WTC11 (cell line): ENCODE data around the gene SERPIND1. TPM values are rescaled to one million over a fixed set of nuclear protein-coding genes. Genes with fewer than 3 reads are reported as not detected.

Source experiments
- ATAC-seq: fragments of 200-7000 bp; cut with Tn5 transposase; 2 replicates; pipeline ENCODE4 v1.10.0; 2021; ENCODE audit warnings: mild to moderate bottlenecking, moderate library complexity
- CTCF ChIA-PET: fragments of 300-600 bp; sonication (Branson Sonifier 250); formaldehyde crosslinking; loops from one replicate; lab custom pipeline; 2021; ENCODE audit warnings: antibody characterized with exemption; lab: Charles Lee
- POLR2A ChIA-PET: fragments of 350-600 bp; sonication (Branson Sonifier 250); formaldehyde crosslinking; loops from one replicate; lab custom pipeline; 2021; ENCODE audit warnings: antibody characterized with exemption; lab: Charles Lee
- DNase-seq: peaks from one replicate; pipeline ENCODE4 v3.0.0; 2021; ENCODE audit warnings: low spot score
- H3K27ac Mint-ChIP-seq: 2 replicates; pipeline ENCODE4 v1.8.0; 2021; ENCODE audit warnings: mixed read lengths
- H3K27me3 Mint-ChIP-seq: 2 replicates; pipeline ENCODE4 v1.8.0; 2021; ENCODE audit warnings: low read depth, mild to moderate bottlenecking, moderate library complexity, mixed read lengths
- H3K36me3 Mint-ChIP-seq: 2 replicates; pipeline ENCODE4 v1.8.0; 2021; ENCODE audit warnings: mixed read lengths
- H3K4me1 Mint-ChIP-seq: 2 replicates; pipeline ENCODE4 v1.8.0; 2022; ENCODE audit warnings: mixed read lengths
- H3K4me3 Mint-ChIP-seq: 2 replicates; pipeline ENCODE4 v1.8.0; 2021; ENCODE audit warnings: mild to moderate bottlenecking, moderate library complexity, mixed read lengths
- H3K9me3 Mint-ChIP-seq: 2 replicates; pipeline ENCODE4 v1.8.0; 2021; ENCODE audit warnings: mixed read lengths
- KAT7 ChIP-seq: sonication (generic); formaldehyde crosslinking; IDR thresholded peaks from 2 replicates; pipeline ENCODE4 v1.8.1; 2023; ENCODE audit warnings: missing genetic modification reagents, mild to moderate bottlenecking, borderline replicate concordance
- total RNA-seq: library from RNA; stranded (reverse); gene quantifications from 3 replicates; pipeline ENCODE4 v1.2.3, GENCODE V29; 2021

Gene SERPIND1
- total RNA-seq, 1 experiment from 2014 or later, result 0.22 TPM

GRCh38 chr22:20834725-20835124, 60.8 kb downstream of the SERPIND1 start:
- POLR2A ChIA-PET, result no interaction called here
- H3K4me1 Mint-ChIP-seq, result no peaks in the 10 kb centered on the region

More at GRCh38 chr22:20834725-20835124, 60.8 kb downstream of the SERPIND1 start:
- Mint-ChIP-seq H3K27me3 (no peaks in the 10 kb centered on the region), H3K27ac (no peak overlapping the region; the same call in 1 of the 2 replicates), H3K9me3 (no peaks in the 10 kb centered on the region), H3K36me3 (peaks cover 8% of the 10 kb centered on the region), H3K4me3 (no peak overlapping the region)
- CTCF ChIA-PET, result interaction anchor here (0.9 kb wide), 1 partner anchor 267 kb away, joined by 3 read pairs; no protein-coding TSS in a partner anchor
- TF ChIP-seq KAT7 (CRISPR knock-in tag), result no peak
- DNase-seq, result no peak
- ATAC-seq, result no peak

Other genes starting within 250 kb of the SERPIND1 start
- 43.9 to 45.5 TPM (median 45.1 TPM) in 3 replicates for gene PI4KA, start 84.7 kb downstream of the SERPIND1 start, total RNA-seq
- 13.3 to 14.7 TPM (median 14.0 TPM) in 3 replicates for gene SNAP29, start 84.9 kb downstream of the SERPIND1 start, total RNA-seq
- 113 to 115 TPM (median 114 TPM) in 3 replicates for gene CRKL, start 143.3 kb downstream of the SERPIND1 start, total RNA-seq
- 2.6 to 3.4 TPM (median 2.8 TPM) in 3 replicates for gene AIFM3, start 193.1 kb downstream of the SERPIND1 start, total RNA-seq
- 38.3 to 44.5 TPM (median 40.1 TPM) in 3 replicates for gene LZTR1, start 208.2 kb downstream of the SERPIND1 start, total RNA-seq
- gene THAP7, start 228.0 kb downstream of the SERPIND1 start, total RNA-seq, result 18.7 to 23.9 TPM (median 19.3 TPM) in 3 replicates
- gene P2RX6, start 241.1 kb downstream of the SERPIND1 start, total RNA-seq, result 0.13 to 0.69 TPM (median 0.30 TPM) in 3 replicates